GM19397 (cell line): ENCODE measurements around the gene ZBTB8OS.
"Not testable (repeated sequence)": the region's sequence is repeated elsewhere in the genome, so short reads cannot be mapped to it uniquely, and the experiment has no call there.

Experiments used
- ATAC-seq: cut with Tn5 transposase; IDR thresholded peaks from one replicate; pipeline ENCODE4 v1.9.1; 2021; ENCODE audit warnings: mild to moderate bottlenecking, moderate library complexity; ENCODE audit not compliant: unreplicated experiment

Gene ZBTB8OS

DNA sequence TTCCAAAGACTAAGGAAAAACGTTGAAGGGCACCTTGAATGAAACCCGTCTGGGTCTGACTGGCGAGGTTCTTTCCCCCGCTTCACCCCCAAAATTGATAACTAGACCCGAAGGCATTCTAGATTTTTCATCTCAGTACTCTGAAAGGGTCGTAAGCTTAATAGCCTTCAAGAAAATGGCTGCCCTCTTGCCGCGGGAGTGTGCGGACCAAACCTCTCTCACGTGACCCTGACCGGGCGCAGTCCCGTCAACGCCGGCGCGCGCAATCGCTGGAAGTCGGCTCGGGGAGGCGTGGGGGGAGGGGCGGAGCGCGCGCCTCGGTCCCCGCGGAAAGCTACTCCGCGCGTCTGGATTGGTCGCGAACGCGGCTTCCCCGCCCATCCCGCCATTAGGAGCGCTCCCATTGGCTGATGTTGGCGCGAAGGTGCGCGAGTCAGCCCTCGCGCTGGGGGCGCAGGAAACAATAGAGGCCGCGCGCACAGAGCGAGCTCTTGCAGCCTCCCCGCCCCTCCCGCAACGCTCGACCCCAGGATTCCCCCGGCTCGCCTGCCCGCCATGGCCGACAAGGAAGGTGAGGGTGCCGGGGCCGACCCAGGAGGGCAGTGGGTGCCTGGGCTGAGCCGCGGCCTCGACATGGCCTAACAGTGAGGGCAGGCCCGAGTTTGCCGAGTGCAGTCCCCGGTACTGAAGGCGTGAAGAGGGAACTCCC is 556 bp upstream of the ZBTB8OS start, which contains the start of gene RBBP4:
RBBP4 (plus strand) TSS at position 457 of the 709 bp plus-strand sequence; CDS start at position 556, 99 bp downstream.
- peak; percentile 82 for ATAC-seq

DNA sequence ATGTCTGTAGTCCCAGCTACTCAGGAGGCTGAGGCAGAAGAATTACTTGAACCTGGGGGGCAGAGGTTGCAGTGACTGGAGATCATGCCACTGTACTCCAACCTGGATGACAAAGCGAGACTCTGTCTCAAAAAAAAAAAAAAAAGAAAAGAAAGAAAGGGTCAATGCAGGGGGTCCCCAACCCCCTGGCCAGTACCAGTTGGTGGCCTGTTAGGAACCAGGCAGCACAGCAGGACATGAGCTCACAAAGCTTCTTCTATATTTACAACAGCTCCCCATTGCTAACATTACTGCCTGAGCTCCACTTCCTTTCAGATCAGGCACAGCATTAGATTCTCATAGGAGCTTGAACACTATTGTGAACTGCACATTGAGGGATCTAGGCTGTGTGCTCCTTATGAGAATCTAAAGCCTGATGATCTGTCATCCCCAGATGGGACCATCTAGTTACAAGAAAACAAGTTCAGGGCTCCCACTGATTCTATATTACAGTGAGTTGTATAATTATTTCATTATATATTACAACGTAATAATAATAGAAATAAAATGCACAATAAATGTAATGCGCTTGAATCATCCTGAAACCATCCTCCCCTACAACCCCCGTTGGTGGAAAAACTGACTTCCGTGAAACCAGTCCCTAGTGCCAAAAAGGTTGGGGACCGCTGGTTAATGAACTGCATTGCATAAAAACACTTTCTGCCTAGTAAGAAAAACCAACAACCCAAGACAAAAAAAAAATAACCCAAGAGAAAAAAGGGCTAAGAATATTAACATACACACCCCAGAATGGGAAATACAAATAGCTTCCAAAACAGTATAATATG is 2.8 kb downstream of the ZBTB8OS start:
- no peak for ATAC-seq

DNA sequence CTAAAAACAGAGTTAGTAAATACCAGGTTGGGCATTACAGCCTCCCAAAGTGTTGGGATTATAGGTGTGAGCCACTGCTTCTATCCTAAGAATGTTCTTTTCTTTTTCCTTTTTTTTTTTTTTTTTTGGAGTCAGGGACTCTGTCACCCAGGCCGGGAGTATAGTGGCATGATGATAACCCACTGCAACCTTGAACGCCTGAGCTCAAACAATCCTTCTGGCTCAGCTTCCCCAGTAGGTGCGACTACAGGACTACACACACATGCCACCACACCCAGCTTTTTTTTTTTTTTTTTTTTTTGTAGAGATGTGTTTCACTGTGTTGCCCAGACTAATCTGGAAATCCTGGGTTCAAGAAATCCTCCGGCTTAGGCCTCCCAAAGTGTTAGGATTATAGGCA is 5.9 kb downstream of the ZBTB8OS start:
- ATAC-seq, result no peak

DNA sequence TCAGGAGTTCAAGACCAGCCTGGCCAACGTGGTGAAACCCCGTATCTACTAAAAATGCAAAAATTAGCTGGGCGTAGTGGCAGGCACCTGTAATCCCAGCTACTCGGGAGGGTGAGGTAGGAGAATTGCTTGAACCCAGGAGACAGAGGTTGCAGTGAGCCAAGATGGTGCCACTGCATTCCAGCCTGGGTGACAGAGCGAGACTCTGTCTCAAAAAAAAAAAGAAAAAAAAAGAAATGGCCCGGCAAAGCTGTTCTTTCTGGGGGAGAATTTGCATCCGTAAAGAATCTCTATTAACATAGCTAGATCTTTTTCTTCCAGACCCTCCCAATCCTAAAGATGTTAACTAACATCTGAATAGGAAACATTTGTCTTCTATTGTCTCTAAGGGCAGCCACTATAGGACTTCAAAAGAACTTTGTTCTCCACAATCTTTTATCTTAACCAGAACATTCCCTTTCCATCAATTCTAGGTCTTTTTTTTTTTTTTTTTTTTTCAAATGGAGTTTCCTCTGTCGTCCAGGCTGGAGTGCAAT is 8.0 kb downstream of the ZBTB8OS start:
- ATAC-seq, result not testable (repeated sequence)

DNA sequence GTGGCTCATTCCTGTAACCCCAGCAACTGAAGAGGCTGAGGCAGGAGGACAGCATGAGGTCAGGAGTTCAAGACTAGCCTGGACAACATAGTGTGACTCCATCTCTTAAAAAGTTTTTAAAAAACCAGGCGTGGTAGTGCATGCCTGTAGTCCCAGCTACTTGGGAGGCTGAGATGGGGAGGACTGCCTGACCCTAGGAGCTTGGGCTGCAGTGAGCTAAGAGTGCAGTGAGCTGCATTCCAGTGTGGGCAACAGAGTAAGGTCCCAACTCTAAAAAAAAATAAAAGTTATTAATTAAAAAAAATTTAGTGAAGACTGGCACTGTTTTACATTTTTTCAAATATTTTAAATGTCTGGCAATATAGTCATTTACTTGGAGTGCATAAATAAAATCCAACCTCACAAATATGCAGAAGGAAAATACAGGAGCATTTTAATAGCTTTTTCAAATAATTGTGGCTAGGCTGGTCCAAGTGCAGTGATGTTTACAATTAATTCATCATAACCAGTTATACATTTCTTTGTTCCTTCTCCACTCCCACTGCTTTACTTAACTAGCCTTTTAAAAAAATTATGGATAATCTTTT is 10.8 kb downstream of the ZBTB8OS start:
- ATAC-seq, result no peak

DNA sequence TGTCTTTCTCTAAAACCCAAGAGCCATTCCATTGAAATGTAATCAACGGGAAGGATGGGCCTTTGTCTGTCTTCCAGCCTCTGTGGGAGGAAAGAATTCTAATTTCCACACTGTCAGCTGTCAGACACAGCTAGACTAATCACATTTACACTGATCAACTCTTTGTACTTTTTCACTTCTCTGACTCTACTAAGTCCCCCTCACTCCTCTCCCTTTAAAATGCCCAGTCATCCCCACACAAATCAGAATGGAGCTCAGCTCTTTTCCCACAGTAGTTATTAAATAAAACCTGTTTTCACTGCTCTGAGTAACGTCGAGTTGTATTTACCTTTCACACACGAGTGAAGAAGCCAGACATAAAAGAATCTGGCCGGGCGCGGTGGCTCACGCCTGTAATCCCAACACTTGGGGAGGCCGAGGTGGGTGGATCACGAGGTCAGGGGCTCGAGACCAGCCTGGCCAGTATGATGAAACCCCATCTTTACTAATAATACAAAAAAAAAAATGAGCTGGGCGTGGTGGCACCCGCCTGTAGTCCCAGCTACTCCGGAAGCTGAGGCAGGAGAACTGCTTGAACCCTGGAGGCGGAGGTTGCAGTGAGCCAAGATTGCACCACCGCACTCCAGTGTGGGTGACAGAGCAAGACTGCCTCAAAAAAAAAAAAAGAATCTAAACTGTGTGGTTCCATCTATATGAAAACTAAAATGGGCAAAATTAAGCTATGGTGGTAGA is 13.3 kb downstream of the ZBTB8OS start:
- no peak for ATAC-seq

DNA sequence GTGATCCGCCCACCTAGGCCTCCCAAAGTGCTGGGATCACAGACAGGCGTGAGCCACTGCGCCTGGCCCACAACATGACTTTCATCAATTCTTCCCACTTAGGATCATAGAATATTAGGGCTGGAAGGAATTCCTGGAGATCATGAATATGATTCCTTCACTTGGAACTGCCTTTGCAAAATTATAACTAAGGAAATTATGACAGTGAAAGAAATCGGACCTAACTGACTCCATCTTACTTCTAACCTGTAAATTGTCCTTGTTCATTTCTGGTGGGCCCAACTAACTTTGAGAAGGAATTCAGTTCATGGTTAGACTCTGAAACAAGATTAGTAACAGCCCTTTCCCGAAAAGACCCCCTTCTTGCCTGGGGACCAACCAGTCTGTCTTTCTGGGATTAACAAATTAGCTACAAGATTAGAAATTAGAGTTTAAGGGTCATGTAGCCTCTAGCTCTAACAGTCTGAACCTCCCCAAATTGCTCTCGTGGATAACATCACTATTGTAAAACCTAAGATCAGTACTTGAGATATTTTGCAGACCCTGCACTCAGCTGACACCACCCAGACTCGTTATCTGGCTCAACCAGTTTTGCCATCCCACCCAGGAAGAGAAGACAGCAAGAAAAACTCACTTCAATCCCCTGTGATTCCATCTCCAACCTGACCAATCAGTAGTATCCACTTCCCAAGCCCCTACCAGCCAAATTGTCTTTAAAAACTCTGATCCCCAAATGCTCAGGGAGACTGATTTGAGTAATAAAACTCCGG is 14.7 kb downstream of the ZBTB8OS start:
- ATAC-seq, result no peak

DNA sequence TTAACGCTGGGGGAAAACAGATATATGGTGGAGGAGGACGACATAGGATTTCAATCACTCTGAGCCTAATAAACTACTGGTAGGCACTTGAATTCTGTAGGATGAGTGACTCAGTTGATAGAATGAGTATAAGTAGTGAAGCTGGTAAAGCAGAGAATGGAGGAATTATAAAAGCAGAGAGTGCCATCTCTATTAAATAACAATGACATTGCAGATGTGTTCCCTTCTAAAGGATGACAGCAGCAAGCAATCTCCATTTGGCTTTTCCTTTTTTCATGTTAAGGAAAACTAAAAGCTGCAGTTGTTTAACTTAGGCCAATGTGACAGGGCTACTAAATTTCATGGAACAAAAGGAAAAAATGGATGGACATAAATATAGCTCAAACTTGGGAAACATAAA is 17.5 kb downstream of the ZBTB8OS start:
- ATAC-seq, result no peak

DNA sequence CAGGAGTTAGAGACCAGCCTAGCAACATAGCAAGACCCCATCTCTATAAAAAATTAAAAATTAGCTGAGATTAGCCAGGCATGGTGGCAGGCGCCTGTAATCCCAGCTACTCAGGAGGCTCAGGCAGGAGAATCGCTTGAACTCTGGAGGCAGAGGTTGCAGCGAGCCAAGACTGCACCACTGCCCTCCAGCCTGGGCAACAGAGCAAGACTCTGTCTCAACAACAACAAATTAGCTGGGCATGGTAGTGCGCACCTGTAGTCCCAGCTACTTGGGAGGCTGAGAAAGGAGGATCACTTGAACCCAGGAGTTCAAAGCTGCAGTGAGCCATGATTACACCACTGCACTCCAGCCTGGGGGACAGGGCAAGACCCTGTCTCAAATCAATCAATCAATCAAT is 20.2 kb downstream of the ZBTB8OS start:
- not testable (repeated sequence) for ATAC-seq

DNA sequence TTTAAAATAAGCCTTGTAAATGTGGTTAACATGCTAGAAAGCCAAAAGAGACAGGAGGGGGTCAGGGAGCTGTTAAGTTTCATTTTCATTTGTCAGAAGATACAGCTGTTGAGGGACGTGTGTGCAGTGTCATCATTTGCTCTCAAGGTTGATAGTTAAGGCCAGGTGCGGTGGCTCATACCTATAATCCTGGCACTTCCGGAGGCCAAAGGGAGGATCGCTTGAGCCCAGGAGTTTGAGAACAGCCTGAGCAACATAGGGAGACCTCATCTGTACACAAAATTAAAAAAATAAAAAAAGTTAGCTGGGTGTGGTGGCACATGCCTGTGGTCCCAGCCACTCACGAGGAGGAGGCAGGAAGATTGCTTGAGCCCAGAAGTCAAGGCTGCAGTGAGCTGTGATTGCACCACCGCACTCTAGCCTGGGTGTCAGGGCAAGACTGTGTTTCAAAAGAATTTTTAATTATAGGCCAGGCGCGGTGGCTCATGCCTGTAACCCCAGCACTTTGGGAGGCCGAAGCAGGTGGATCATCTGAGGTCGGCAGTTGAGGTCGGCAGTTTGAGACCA is 22.7 kb downstream of the ZBTB8OS start:
- ATAC-seq, result no peak

DNA sequence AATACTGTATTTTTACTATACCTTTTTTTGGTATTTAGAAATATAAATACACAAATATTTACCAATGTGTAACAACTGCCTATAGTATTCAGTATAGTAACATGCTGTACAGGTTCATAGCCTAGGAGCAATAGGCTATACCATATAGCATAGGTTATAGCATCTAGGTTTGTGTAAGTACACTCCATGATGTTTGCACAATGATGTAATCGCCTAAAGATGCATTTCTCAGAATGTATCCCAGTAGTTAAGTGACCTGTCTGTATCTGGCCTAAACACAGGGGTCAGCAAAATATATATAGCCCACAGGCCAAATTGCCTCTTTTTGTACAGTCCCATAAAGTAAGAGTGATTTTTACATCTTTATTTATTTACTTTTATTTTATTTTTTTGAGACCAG is 24.2 kb downstream of the ZBTB8OS start:
- no peak for ATAC-seq

DNA sequence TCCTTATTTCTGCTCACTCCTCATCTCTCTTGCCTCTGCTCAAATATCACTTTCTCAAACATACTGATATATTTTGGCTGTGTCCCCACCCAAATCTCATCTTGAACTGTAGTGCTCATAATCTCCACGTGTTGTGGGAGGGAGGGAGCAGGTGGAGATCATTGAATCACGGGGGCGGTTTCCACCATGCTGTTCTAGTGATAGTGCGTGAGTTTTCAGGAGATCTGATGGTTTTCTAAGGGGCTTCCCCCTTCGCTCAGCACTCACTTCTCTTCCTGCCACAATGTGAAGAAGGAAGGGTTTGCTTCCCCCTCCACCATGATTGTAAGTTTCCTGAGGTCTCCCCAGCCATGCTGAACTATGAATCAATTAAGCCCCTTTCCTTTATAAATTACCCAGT is 26.6 kb downstream of the ZBTB8OS start:
- no peak for ATAC-seq

DNA sequence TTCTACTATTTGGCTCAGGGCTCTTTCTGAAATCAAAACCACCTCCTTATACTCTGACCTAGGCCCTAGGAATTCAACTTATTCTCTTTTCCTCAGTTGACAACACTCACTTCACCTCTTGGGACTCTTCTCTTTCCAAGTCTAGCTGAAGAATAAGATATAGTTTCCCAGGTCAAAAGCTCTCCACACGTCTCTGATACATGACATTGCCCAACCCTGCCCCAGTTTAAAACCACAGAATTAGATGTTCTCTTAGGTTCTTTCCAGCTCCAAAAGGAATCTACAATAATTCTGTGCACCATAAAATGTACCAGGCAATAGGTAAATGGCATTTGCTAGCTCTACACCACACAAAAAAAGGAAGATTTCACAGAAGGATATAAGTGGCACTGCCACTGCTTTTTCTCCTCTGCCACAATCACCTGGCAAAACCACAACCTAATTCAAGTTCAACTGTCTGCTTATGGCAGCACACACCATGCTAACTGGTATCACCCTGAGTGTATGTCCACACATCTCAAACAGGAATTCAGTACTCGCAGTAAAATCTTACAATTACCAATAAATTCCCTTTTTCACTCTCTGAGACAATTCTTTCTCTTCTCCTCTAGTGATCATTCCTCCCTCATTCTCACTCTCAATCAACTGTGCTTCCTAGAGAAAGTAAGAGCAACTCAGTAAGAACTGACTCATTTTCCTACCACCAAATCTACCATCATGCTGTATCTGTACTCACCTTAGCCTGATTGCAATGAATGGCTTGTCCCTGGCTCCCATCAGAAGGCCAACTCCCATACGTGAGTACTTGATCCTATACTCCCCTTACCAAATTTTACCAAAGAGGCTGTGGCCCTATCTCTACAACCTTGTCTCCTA is 27.3 kb downstream of the ZBTB8OS start:
- no peak for ATAC-seq

DNA sequence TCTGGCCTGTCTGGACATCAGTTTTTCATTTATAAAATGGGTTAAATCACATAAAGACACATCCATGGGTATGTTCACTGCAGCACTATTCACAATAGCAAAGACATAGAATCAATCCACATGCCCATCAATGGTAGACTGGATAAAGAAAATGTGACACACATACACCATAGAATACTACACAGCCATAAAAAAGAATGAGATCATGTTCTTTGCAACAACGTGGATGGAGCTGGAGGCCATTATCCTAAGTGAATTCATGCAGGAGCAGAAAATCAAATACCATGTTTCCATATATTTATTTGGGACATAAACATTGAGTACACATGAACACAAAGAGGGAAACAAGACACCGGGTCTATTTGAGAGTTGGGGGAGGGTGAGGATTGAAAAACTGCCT is 28.1 kb downstream of the ZBTB8OS start:
- ATAC-seq, result no peak

DNA sequence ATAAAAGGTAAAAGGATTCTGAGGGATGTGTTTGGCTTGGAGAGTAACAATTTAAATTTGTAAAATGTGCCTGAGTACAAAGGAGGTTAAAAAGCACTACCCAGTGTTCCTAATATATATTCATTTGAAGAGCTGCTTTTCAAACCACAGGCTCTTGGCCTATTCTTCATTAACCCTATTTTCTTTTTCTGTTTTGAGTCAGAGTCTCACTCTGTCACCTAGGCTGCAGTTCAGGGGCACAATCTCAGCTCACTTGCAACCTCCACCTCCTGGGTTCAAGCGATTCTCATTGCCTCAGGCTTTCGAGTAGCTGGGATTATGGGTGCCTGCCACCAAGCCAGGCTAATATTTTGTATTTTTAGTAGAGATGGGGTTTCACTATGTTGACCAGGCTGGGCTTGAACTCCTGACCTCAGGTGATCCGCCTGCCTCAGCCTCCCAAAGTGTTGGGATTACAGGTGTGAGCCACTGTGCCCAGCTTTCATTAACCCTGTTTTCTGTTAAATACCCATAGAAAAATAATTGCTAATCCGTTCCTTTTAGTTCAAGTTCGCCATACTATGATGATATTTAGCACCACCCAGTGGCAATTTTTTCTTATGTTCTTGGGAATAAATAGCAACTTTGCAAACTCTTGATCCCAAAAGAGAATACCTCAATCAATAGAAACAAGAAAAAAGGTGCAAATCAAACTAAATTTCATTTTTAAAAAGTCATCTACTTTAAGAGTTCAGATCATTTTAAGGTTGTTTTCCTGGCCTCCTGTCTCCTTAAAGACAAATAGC is 30.5 kb downstream of the ZBTB8OS start:
- no peak for ATAC-seq

DNA sequence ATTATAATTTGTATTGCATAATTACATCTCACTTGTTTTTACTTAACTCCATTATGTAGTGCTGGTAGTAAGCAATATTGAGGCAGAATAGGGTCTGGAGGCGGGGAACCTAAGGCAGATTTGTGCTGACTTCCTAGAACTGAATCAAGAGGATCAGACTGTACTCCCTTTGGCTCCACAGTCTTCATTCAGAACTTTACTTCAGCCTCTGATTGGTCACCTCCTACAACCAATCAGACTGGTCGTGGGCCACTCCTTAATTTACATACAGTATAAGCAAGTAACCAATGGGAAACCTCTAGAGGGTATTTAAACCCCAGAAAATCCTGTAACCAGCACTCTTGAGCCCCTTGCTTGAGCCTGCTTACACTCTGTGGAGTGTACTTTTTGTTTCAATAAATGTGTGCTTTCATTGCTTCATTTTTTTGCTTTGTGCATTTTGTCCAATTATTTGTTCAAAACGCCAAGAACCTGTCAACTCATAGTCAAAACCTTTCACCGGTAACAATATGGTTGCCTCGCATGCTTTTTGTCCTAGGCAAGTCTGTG is 31.6 kb downstream of the ZBTB8OS start:
- no peak for ATAC-seq

DNA sequence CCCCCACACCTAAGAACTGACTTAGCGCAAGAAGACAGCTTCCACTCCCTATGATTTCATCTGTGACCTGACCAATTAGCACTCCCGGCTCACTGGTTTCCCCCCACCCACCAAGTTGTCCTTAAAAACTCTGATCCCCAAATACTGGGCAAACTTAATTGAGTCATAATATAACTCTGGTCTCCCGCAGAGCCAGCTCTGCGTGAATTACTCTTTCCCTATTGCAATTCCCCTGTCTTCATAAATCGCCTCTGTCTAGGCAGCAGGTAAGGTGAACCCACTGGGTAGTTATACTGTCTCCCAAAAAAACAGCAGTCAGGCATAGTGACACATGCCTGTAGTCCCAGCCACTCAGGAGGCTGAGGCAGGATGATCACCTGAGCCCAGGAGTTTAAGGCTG is 36.9 kb downstream of the ZBTB8OS start:
- no peak for ATAC-seq
